Spleen (tissue), 11 donors: Measurements from ENCODE around the gene AGPAT4. TPM values are rescaled to one million over a fixed set of nuclear protein-coding genes. Genes with fewer than 3 reads are reported as not detected.

ENCODE experiments used
- DNase-seq: peaks from one replicate; pipeline ENCODE4 v3.0.0-alpha.2; 2020
- H3K27ac ChIP-seq, 8 donors: fragments of 200-600 bp; sonication (generic) in 7 of 8; 1 replicate in 4 of 8; 2 replicates in 4 of 8; pipeline versions ENCODE4 v1.5.0 to v1.8.0; 2016 to 2021; ENCODE audit warnings: inconsistent platforms in 4 of 8, mild to moderate bottlenecking in 4 of 8, moderate library complexity in 1 of 8
- H3K27me3 ChIP-seq, 7 donors: fragments of 200-600 bp; sonication (generic) in 6 of 7; replicated peaks in 1 of 7; 1 replicate in 4 of 7; 2 replicates in 3 of 7; pipeline versions ENCODE4 v1.5.0 to v1.8.0; 2016 to 2021; ENCODE audit warnings: inconsistent platforms in 3 of 7, mild to moderate bottlenecking in 1 of 7
- H3K36me3 ChIP-seq, 6 donors: fragments of 200-600 bp; sonication (generic) in 5 of 6; 1 replicate in 4 of 6; 2 replicates in 2 of 6; pipeline versions ENCODE4 v1.5.0 to v1.8.0; 2016 to 2021; ENCODE audit warnings: inconsistent platforms in 2 of 6
- H3K4me1 ChIP-seq, 6 donors: fragments of 200-600 bp; sonication (generic) in 5 of 6; 1 replicate in 3 of 6; 2 replicates in 3 of 6; pipeline versions ENCODE4 v1.5.0 to v1.8.0; 2016 to 2021; ENCODE audit warnings: inconsistent platforms in 3 of 6
- H3K4me3 ChIP-seq, 8 donors: fragments of 200-600 bp; sonication (generic) in 7 of 8; 1 replicate in 4 of 8; 2 replicates in 4 of 8; pipeline versions ENCODE4 v1.5.0 to v1.8.0; 2016 to 2021; ENCODE audit warnings: inconsistent platforms in 4 of 8, mild to moderate bottlenecking in 4 of 8, moderate library complexity in 2 of 8
- H3K9me3 ChIP-seq, 8 donors: fragments of 200-600 bp; sonication (generic) in 7 of 8; 1 replicate in 4 of 8; 2 replicates in 4 of 8; pipeline versions ENCODE4 v1.5.0 to v1.8.0; 2016 to 2021; ENCODE audit warnings: inconsistent platforms in 4 of 8
- CTCF ChIP-seq, 11 experiments: fragments of 200-600 bp in 7 of 11; fragments of 450-650 bp in 4 of 11; sonication (generic) in 4 of 11; IDR thresholded peaks in 8 of 11; conservative IDR thresholded peaks in 3 of 11; 1 replicate in 7 of 11; 2 replicates in 4 of 11; pipeline versions ENCODE4 v1.4.0 to v1.8.0; 2016 to 2021; ENCODE audit warnings: antibody characterized with exemption in 11 of 11, inconsistent platforms in 4 of 11, mild to moderate bottlenecking in 1 of 11
- POLR2A ChIP-seq, 3 donors: fragments of 450-650 bp; IDR thresholded peaks; one replicate each; pipeline ENCODE4 v1.5.1; 2017; ENCODE audit warnings: antibody characterized with exemption in 3 of 3, mild to moderate bottlenecking in 1 of 3
- POLR2AphosphoS5 ChIP-seq, 3 donors: sonication (generic); formaldehyde crosslinking; IDR thresholded peaks; one replicate each; pipeline ENCODE4 v1.5.1; 2017; ENCODE audit warnings: antibody characterized with exemption in 3 of 3
- WGBS, 5 donors: extraction: QIAGEN DNeasy Blood & Tissue Kit in 3 of 5; methylation state at CpG; one replicate each; pipeline versions ENCODE4 v1.1.5 to v1.1.7; 2013 to 2018; 5-methylcytosine and 5-hydroxymethylcytosine counted together
- intact Hi-C: fragments of 100-400 bp; cut with DNase I; formaldehyde crosslinking; loops from one replicate; pipeline ENCODE4 v1.15.0; 2023; ENCODE audit warnings: low total_unique reads
- polyA plus RNA-seq, 3 donors: library from polyadenylated mRNA; stranded (reverse); fragments of 200-250 nt; gene quantifications; one replicate each; pipeline ENCODE4 v1.2.1, GENCODE V29; 2013
- total RNA-seq, 7 donors: library from RNA; depleted of rRNA in 3 of 7; stranded (reverse); fragments of >200 nt in 3 of 7; fragmentation: NEBNext Ultra II Directional in 4 of 7; extraction: Animal tissue kit (Norgen Biotek cat#: 25700) in 4 of 7; gene quantifications; one replicate each; pipeline versions ENCODE4 v1.1.0 to v1.2.1, GENCODE V29; 2016 to 2021
- donor health status: healthy with polysubstance abuse.
- donor health status: DM: no; HTN: no; CAD: no; lungs with moderate emphysema.
- donor health status: DM: no; HTN: no; CAD: no.
- donor health status: Bipolar disorder and iron deficiency.
- donor health status: healthy.
- donor health status: DM: no; HTN: no; CAD: no.
- donor health status: DM: yes; HTN: yes; CAD: no.

AGPAT4 gene
- total and polyA plus RNA-seq, 10 donors = 0.80 to 16.8 (median 8.4) TPM

- Histone ChIP-seq H3K36me3 (peaks cover 3 to 100% (median 74%) of the 10 kb centered on the region in 6 donors), H3K27ac (no peak overlapping the region), H3K4me3 (no peak overlapping the region), H3K27me3 (no peaks in the 10 kb centered on the region), H3K4me1 (no peaks in the 10 kb centered on the region), H3K9me3 (no peaks in the 10 kb centered on the region)
- intact Hi-C loops = loop anchor here (10.0 kb wide), 1 partner anchor 157 kb away; no protein-coding TSS in a partner anchor
- TF ChIP-seq POLR2AphosphoS5 (IDR thresholded peaks at IDR 0.05) (no peak), CTCF (IDR thresholded peaks at IDR 0.05 in 8 of 11, conservative IDR thresholded peaks at IDR 0.05 in 3 of 11) (no peak)
- DNase-seq = no peak
- 84 to 96% (median 92%) methylated on average over 6 of the region's 6 CpGs for WGBS, 5 donors
Observed at GRCh38 chr6:161091972-161092701, 181.7 kb downstream of the AGPAT4 start.

- H3K36me3 ChIP-seq = peaks cover 3 to 100% (median 82%) of the 10 kb centered on the region in 6 donors
- DNase-seq = no peak
- TF ChIP-seq POLR2AphosphoS5 (IDR thresholded peaks at IDR 0.05) (no peak), CTCF (IDR thresholded peaks at IDR 0.05 in 8 of 11, conservative IDR thresholded peaks at IDR 0.05 in 3 of 11) (no peak), POLR2A (IDR thresholded peaks at IDR 0.05) (no peak)
- H3K27me3 ChIP-seq = no peaks in the 10 kb centered on the region
- H3K27ac ChIP-seq = no peak overlapping the region
- WGBS, 5 donors = 90 to 98% (median 93%) methylated on average over 4 of the region's 4 CpGs
- intact Hi-C loops = loop anchor here (10.0 kb wide), 1 partner anchor 156 kb away; no protein-coding TSS in a partner anchor
- H3K4me1 ChIP-seq = no peaks in the 10 kb centered on the region
- no peak overlapping the region for H3K4me3 ChIP-seq
- no peaks in the 10 kb centered on the region for H3K9me3 ChIP-seq
Observed at GRCh38 chr6:161091151-161091550, 182.7 kb downstream of the AGPAT4 start.

GRCh38 chr6:161088676-161089328 lies 185.1 kb downstream of the AGPAT4 start:
- Histone ChIP-seq H3K27ac (no peak overlapping the region), H3K27me3 (no peaks in the 10 kb centered on the region), H3K36me3 (peaks cover 3 to 100% (median 91%) of the 10 kb centered on the region in 6 donors), H3K9me3 (no peaks in the 10 kb centered on the region), H3K4me1 (no peaks in the 10 kb centered on the region), H3K4me3 (no peak overlapping the region)
- no peak for DNase-seq
- intact Hi-C loops = no loop called here
- 85 to 97% (median 93%) methylated on average over 2 of the region's 2 CpGs for WGBS, 5 donors
- TF ChIP-seq CTCF (IDR thresholded peaks at IDR 0.05 in 8 of 11, conservative IDR thresholded peaks at IDR 0.05 in 3 of 11) (no peak), POLR2AphosphoS5 (IDR thresholded peaks at IDR 0.05) (no peak), POLR2A (IDR thresholded peaks at IDR 0.05) (no peak)

- WGBS, 5 donors = 81 to 95% (median 88%) methylated on average over 5 of the region's 5 CpGs
- no peak for DNase-seq
Observed at GRCh38 chr6:161085246-161085645, 188.6 kb downstream of the AGPAT4 start.

More at GRCh38 chr6:161085246-161085645, 188.6 kb downstream of the AGPAT4 start:
- H3K9me3 ChIP-seq = no peaks in the 10 kb centered on the region
- H3K27ac ChIP-seq = no peak overlapping the region
- no peaks in the 10 kb centered on the region for H3K27me3 ChIP-seq
- TF ChIP-seq CTCF (IDR thresholded peaks at IDR 0.05 in 8 of 11, conservative IDR thresholded peaks at IDR 0.05 in 3 of 11) (no peak), POLR2AphosphoS5 (IDR thresholded peaks at IDR 0.05) (no peak), POLR2A (IDR thresholded peaks at IDR 0.05) (no peak)
- no peak overlapping the region for H3K4me3 ChIP-seq
- intact Hi-C loops = no loop called here
- H3K4me1 ChIP-seq = no peaks in the 10 kb centered on the region
- H3K36me3 ChIP-seq = peaks cover 3 to 100% (median 95%) of the 10 kb centered on the region in 6 donors
